Mammary epithelial cell (primary cell): Measurements from ENCODE around the gene RIF1.

ENCODE experiments used
- CTCF ChIP-seq, 2 donors: IDR thresholded peaks in 1 of 2; conservative IDR thresholded peaks in 1 of 2; 2 replicates each; pipeline ENCODE4 v1.5.1; 2011 to 2012; ENCODE audit warnings: inconsistent platforms in 2 of 2, low read length in 2 of 2, mild to moderate bottlenecking in 2 of 2, control low read depth in 1 of 2, low read depth in 1 of 2; ENCODE audit not compliant: insufficient read depth in 1 of 2; ENCODE audit errors: extremely low read depth in 1 of 2
- EZH2 ChIP-seq: IDR thresholded peaks from 2 replicates; pipeline ENCODE4 v1.6.1; 2012; ENCODE audit warnings: low read length, inconsistent platforms, borderline replicate concordance

GRCh38 chr2:151508519-151508918 is 98.8 kb downstream of the RIF1 start:
- TF ChIP-seq CTCF (conservative IDR thresholded peaks at IDR 0.05 in 1 of 2, IDR thresholded peaks at IDR 0.05 in 1 of 2; ENCODE audit: extremely low read depth in 1 of 2, insufficient read depth in 1 of 2, low read depth in 1 of 2, low read length in 2 of 2) (no peak), EZH2 (no peak)
